Cardiac fibroblast (primary cell): Measurements from ENCODE around the gene AGO3.
A peak's percentile ranks its signal among the peaks of the same experiment; 100 is the strongest.

ENCODE experiments used
- DNase-seq, 2 donors: peaks; one replicate each; pipeline versions ENCODE4 v3.0.0 to v3.0.0-alpha.2; 2010; ENCODE audit warnings: low read depth in 2 of 2
- H3K4me3 ChIP-seq, 2 donors: replicated peaks in 1 of 2; 1 replicate in 1 of 2; 2 replicates in 1 of 2; pipeline ENCODE4 v1.5.1; 2011; ENCODE audit warnings: low read depth in 2 of 2, low read length in 2 of 2, mild to moderate bottlenecking in 2 of 2, moderate library complexity in 1 of 2
- TF ChIP-seq, protein P1 (sequence below): IDR thresholded peaks from one replicate; pipeline ENCODE4 v1.5.1; 2011; ENCODE audit warnings: low read depth, mild to moderate bottlenecking, low read length, inconsistent platforms

The AGO3 gene

DNA sequence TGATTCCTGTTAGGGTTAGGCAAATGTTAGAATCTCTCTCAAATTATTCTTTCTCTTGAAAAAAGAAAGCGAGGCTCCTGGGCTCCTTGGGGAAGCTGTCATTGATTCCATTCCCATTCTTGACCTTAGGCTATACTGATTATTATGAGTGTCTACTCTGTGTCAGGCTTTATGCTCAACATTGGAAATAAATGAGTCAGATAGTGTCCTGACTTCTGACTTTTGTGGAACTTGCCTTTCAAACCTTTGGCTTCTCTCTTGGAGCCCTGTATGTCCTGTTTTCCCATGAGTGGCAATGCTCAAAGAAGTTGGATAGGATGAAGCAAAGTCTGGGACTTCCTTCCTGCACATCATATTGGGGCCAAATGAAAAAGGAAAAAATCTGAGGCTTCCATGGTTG lies 36.2 kb upstream of the AGO3 start:
- no peak for DNase-seq
- TF ChIP-seq, protein P1, sequence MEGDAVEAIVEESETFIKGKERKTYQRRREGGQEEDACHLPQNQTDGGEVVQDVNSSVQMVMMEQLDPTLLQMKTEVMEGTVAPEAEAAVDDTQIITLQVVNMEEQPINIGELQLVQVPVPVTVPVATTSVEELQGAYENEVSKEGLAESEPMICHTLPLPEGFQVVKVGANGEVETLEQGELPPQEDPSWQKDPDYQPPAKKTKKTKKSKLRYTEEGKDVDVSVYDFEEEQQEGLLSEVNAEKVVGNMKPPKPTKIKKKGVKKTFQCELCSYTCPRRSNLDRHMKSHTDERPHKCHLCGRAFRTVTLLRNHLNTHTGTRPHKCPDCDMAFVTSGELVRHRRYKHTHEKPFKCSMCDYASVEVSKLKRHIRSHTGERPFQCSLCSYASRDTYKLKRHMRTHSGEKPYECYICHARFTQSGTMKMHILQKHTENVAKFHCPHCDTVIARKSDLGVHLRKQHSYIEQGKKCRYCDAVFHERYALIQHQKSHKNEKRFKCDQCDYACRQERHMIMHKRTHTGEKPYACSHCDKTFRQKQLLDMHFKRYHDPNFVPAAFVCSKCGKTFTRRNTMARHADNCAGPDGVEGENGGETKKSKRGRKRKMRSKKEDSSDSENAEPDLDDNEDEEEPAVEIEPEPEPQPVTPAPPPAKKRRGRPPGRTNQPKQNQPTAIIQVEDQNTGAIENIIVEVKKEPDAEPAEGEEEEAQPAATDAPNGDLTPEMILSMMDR: no peak
- no peak overlapping the region for H3K4me3 ChIP-seq

DNA sequence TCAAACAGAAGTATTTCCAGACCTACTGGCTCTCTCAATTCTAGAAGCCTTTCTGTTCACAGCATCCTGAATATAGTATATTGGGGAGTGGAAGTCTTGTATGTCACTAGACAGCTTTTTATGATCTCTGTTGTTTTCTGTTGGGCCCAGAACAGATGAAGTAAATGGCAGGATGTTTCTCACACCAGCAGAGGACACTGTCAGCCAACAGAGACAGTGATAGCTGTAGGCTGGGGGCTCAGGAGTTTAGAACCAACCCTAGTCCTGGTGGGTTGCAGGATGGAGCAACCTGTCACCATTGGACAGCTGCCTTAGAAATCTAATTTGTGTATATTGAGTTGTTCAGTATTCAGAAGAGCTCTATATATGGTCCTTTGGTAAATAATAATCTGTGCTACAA lies 31.0 kb upstream of the AGO3 start:
- H3K4me3 ChIP-seq: no peak overlapping the region
- TF ChIP-seq, protein P1: no peak
- no peak for DNase-seq

DNA sequence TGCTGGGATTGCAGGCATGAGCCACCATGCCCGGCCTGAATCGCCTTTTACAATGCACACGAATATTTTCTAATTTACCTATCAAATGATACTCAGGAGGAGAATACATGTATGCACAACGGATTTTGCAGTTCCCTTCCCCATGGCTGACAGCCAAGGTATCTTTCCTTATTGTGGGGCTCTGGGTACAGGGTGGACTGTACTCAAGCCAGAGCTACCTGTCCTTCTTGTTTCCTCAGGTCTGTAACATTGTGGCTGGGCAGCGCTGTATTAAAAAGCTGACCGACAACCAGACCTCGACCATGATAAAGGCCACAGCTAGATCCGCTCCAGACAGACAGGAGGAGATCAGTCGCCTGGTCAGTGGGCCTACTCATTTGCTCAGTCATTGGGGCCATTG lies 29.7 kb upstream of the AGO3 start:
- TF ChIP-seq, protein P1: no peak
- H3K4me3 ChIP-seq: no peak overlapping the region
- no peak for DNase-seq

DNA sequence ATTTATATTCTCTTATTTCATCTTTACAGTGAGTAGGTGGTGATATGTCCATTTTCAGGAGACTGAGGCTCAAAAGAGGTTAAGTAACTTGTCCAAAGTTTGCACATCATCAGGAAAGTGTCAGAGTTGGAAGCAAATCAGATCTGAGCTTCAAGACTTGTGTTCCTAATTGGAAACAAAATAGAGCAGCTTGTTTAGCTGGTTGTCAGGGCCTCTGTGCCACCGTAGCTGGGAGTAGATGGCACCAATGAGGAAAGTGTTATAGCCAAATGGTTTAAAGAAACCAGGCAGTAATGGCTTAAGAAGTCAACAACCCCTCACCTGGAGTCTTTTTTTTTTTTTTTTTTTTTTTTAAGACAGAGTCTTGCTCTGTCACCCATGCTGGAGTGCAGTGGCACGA lies 28.2 kb upstream of the AGO3 start:
- no peak for DNase-seq
- TF ChIP-seq, protein P1: no peak

DNA sequence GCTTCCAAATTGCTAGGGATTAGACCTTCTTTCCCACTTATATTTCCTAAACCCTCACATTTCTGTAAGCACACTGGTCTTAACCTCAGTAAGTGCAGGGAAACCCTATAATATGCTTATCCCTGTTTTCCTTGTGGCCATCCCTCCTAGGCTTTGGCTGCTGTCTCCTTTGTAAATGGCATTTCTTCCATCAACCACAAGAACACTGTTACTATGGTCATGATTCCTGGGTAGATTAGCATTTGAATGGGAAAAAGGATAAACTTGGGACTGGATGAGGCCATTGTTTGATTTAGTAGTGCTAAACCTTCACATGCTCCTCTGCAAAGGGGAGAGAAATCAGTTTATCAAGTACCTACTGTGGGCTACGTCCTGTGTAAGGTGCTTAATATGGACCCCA lies 16.2 kb upstream of the AGO3 start:
- TF ChIP-seq, protein P1: no peak

More for the DNA sequence above, 28.2 kb upstream of the AGO3 start:
- no peak overlapping the region for H3K4me3 ChIP-seq

DNA sequence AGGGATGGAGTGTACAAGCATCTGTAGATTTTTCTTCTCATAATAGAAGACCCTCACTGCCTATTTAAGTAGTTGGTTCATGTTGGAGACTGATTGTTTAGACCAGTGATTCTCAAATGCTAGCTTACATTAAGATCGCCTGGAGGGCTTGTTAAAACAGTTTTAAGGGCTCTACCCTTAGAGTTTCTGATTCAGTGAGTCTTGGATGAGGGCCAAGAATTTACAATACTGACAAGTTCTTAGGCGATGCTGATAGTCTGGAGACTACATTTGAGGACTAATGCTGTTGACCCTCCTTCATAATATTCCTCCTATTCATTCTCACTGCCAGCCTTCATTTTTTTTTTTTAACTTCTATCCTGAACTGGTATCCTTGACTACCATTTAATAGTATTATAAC lies 15.2 kb upstream of the AGO3 start:
- DNase-seq: peak in 1 of 2 donors; percentile 17
- TF ChIP-seq, protein P1: no peak
- H3K4me3 ChIP-seq: no peak overlapping the region

More for the DNA sequence above, 16.2 kb upstream of the AGO3 start:
- no peak for DNase-seq
- no peak overlapping the region for H3K4me3 ChIP-seq

DNA sequence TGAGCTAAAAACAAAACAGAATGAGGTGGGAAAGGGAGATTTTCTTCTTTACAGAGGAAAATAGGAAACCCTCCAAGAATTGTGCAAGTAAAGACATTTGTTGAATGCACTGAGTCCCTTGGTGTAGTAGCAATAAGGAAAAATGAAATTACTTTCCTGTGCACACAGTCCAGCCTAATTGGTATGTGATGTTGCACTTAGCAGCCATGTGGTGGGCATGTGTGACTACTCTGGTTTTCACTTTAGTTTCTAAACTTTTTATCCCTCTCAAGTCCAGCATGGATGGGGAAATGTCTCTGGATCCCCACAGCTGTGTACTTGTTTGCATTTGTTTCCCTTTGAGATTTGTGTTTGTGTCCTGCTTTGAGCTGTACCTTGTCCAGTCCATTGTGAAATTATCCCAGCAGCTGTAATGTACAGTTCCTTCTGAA lies 7.1 kb upstream of the AGO3 start:
- no peak overlapping the region for H3K4me3 ChIP-seq
- TF ChIP-seq, protein P1: no peak
- DNase-seq: no peak
